Breast epithelium (tissue), 4 donors: ENCODE data around the gene CFAP141. TPM values are rescaled to one million over a fixed set of nuclear protein-coding genes. Genes with fewer than 3 reads are reported as not detected.
A peak's percentile ranks its signal among the peaks of the same experiment; 100 is the strongest.

Source experiments
- DNase-seq, 2 donors: peaks; one replicate each; pipeline ENCODE4 v3.0.0-alpha.2; 2019; ENCODE audit warnings: low spot score in 2 of 2
- H3K27ac ChIP-seq, 2 donors: fragments of 200-600 bp; sonication (generic) in 1 of 2; one replicate each; pipeline ENCODE4 v1.5.1; 2016 to 2019; ENCODE audit warnings: mild to moderate bottlenecking in 1 of 2
- H3K27me3 ChIP-seq, 2 donors: fragments of 200-600 bp; sonication (generic) in 1 of 2; one replicate each; pipeline versions ENCODE4 v1.5.1 to v1.6.0; 2017 to 2019; ENCODE audit warnings: control low read depth in 1 of 2, mild to moderate bottlenecking in 1 of 2
- H3K36me3 ChIP-seq: fragments of 200-600 bp; one replicate; pipeline ENCODE4 v1.5.1; 2019
- H3K4me1 ChIP-seq, 2 donors: fragments of 200-600 bp; sonication (generic); one replicate each; pipeline ENCODE4 v1.5.1; 2016 to 2019; ENCODE audit warnings: control low read depth in 1 of 2
- H3K4me3 ChIP-seq, 3 donors: fragments of 200-600 bp; sonication (generic); 1 replicate in 2 of 3; 2 replicates in 1 of 3; pipeline ENCODE4 v1.5.1; 2016 to 2019; ENCODE audit warnings: mild to moderate bottlenecking in 3 of 3, moderate library complexity in 2 of 3
- H3K9me3 ChIP-seq, 2 donors: fragments of 200-600 bp; sonication (generic) in 1 of 2; one replicate each; pipeline ENCODE4 v1.5.1; 2016 to 2019; ENCODE audit warnings: control low read depth in 1 of 2
- POLR2A ChIP-seq: fragments of 450-650 bp; IDR thresholded peaks from one replicate; pipeline ENCODE4 v1.6.1; 2016; ENCODE audit warnings: antibody characterized with exemption, mild to moderate bottlenecking, moderate library complexity
- POLR2AphosphoS5 ChIP-seq, 3 donors: sonication (generic); formaldehyde crosslinking; IDR thresholded peaks; one replicate each; pipeline ENCODE4 v1.6.1; 2017; ENCODE audit warnings: antibody characterized with exemption in 3 of 3
- intact Hi-C: fragments of 100-400 bp; cut with DNase I; formaldehyde crosslinking; loops from one replicate; pipeline ENCODE4 v1.15.1; 2023; ENCODE audit warnings: low total_unique reads
- total RNA-seq, 3 donors: library from RNA; depleted of rRNA; stranded (reverse); fragments of >200 nt; gene quantifications; one replicate each; pipeline ENCODE4 v1.1.0, GENCODE V29; 2016
- TF ChIP-seq, protein P1 (sequence below), 3 donors: fragments of 450-650 bp; IDR thresholded peaks; one replicate each; pipeline ENCODE4 v1.5.1; 2016 to 2017; ENCODE audit warnings: antibody characterized with exemption in 3 of 3, mild to moderate bottlenecking in 3 of 3, moderate library complexity in 3 of 3

The CFAP141 gene
- total RNA-seq, 3 donors from 2014 or later: not detected

DNA sequence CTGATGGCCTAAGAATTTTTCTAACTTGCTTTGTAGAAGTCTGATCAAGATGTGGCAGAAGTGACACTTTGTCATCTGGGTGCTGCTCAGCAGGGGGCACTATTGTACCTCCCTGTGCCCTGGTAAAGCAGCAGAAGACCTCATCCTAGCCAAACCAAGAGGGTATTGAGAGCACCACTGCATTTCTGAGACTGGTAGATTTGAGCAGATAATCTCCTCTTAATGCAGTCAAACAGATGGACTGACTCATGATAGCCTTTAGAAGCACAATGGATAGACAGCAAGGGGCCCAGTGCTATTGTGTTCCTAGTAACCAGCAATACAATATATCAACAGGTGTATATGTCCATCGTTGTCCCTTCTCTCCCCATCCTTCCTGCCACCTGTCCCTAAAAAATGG is 20.0 kb downstream of the CFAP141 start:
- no peak overlapping the region for H3K27ac ChIP-seq
- H3K36me3 ChIP-seq: no peaks in the 10 kb centered on the region
- H3K9me3 ChIP-seq: no peaks in the 10 kb centered on the region
- no peak overlapping the region for H3K4me3 ChIP-seq
- TF ChIP-seq, protein P1, sequence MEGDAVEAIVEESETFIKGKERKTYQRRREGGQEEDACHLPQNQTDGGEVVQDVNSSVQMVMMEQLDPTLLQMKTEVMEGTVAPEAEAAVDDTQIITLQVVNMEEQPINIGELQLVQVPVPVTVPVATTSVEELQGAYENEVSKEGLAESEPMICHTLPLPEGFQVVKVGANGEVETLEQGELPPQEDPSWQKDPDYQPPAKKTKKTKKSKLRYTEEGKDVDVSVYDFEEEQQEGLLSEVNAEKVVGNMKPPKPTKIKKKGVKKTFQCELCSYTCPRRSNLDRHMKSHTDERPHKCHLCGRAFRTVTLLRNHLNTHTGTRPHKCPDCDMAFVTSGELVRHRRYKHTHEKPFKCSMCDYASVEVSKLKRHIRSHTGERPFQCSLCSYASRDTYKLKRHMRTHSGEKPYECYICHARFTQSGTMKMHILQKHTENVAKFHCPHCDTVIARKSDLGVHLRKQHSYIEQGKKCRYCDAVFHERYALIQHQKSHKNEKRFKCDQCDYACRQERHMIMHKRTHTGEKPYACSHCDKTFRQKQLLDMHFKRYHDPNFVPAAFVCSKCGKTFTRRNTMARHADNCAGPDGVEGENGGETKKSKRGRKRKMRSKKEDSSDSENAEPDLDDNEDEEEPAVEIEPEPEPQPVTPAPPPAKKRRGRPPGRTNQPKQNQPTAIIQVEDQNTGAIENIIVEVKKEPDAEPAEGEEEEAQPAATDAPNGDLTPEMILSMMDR (IDR thresholded peaks at IDR 0.05): peak in 1 of 3 donors; percentile 35
- TF ChIP-seq POLR2A (no peak), POLR2AphosphoS5 (IDR thresholded peaks at IDR 0.05) (no peak)
- DNase-seq: peak; percentile 27 to 62
- H3K4me1 ChIP-seq: peaks cover 0 to 6% of the 10 kb centered on the region in 2 donors
- H3K27me3 ChIP-seq: no peaks in the 10 kb centered on the region
- intact Hi-C loops: loop anchor here (10.0 kb wide), 1 partner anchor 1719 kb away; no protein-coding TSS in a partner anchor

DNA sequence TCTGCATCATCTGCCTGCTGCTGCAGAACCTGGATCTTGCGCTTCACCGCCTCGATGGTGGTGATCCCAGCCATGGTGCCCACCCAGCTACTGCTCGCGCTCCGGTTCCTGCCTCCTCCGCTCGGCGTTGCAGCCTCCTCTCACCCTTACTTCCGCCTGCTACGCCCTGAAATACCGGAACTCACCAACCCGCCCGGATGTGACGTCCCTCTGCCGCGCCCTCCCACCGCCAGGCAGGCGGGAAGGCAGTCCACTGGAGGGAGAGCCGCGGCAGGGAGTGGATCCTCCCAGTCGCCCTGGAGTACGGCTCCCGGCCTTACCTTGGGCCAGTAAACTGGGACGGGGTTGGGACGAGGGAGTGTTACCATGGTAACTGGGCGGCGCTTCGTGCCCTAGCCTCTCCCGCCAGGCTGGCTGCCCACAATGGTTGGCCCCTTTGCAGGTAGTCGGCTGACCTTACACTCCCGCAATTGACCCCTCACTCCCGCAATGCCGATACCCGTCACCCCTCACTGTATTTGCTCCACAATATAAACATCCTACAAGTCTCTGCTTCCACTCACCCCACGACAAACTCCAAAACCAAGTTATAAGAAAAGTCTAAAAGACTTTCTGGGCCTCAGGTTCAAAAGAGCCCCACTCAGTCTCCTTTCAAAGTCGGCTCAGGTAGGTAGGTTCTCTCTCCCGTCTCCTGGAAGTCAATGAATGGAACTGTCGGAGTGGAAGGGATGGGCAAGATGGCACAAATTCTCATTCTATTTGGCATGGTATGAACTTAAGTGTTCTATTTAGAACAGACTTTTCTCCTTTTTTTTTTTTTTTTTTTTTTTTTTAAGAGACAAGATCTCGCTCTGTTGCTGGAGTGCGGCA is 22.9 kb downstream of the CFAP141 start:
- peak; percentile 95 to 98 for DNase-seq
- TF ChIP-seq POLR2A (peak; percentile 93), POLR2AphosphoS5 (IDR thresholded peaks at IDR 0.05) (peak; percentile 96 to 98 (median 97))
- TF ChIP-seq, protein P1 (IDR thresholded peaks at IDR 0.05): peak; percentile 13 to 45 (median 41)
- peak overlapping the region; percentile 80 to 93 (median 88) for H3K4me3 ChIP-seq
- intact Hi-C loops: loop anchor here (10.0 kb wide), 1 partner anchor 1722 kb away; no protein-coding TSS in a partner anchor
- H3K36me3 ChIP-seq: no peaks in the 10 kb centered on the region
- H3K27me3 ChIP-seq: no peaks in the 10 kb centered on the region
- H3K27ac ChIP-seq: peak overlapping the region; percentile 92 to 93
- peaks cover 12 to 19% of the 10 kb centered on the region in 2 donors for H3K4me1 ChIP-seq
- no peaks in the 10 kb centered on the region for H3K9me3 ChIP-seq

DNA sequence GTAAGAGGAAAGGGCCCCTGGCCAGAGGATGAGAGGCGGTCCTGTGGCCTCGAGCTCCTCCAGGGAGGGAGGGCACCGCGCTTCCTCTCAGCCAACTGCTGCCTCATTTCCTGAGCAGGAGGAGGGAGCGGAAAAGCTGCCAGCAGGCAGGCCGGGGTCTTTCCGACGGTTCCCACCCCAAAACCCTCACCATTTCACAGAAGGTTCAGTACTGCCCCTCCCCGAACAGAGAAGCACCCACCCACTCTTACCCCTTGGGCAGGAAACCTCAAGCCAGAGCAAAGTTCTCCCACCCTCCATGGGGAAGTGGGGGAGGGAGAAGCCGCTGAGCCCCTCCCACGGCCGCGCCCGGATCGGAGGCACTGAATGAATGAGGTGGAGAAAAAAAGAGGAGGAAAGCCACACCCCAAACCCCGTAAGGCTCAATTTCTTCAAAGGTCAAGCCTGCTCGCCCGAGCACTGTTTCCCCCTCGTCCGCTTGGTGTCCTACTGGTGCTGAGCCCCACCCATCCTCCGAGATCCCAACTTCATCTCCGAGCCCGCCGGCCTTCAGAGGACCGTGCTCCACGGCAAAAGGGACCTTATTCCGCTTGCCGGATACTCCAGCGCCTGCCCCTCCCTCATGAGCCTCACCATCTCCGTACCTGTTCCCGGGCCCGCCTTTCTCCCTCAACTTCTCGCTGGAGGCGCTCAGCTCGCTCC is 23.6 kb downstream of the CFAP141 start:
- peak overlapping the region; percentile 92 to 93 for H3K27ac ChIP-seq
- TF ChIP-seq, protein P1 (IDR thresholded peaks at IDR 0.05): no peak
- TF ChIP-seq POLR2AphosphoS5 (IDR thresholded peaks at IDR 0.05): peak in 1 of 3 donors; percentile 5
- H3K4me1 ChIP-seq: peaks cover 12 to 24% of the 10 kb centered on the region in 2 donors
- no peaks in the 10 kb centered on the region for H3K9me3 ChIP-seq
- peak overlapping the region; percentile 80 to 93 (median 88) for H3K4me3 ChIP-seq
- no peaks in the 10 kb centered on the region for H3K36me3 ChIP-seq
- H3K27me3 ChIP-seq: no peaks in the 10 kb centered on the region
- DNase-seq: peak in 1 of 2 donors; percentile 38
- intact Hi-C loops: loop anchor here (10.0 kb wide), 1 partner anchor 1722 kb away; no protein-coding TSS in a partner anchor

DNA sequence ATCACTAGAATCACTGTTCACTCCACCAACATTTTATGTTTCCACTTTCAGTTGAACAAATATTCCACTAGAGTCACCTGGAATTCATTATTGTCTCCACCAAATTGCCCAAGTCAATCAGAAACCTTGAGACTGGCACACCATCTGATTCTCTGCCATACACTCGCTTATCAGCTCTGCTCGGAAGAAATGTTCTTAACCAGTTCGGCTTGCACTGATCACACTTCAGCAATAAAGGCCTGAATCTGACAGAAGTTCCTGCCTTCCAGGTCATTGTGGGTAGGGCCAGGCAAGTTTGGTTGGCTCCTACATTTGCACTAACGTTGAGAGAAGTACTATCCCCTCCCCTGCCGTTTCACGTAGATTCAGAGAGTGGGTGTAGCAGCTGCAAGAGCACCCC is 24.2 kb downstream of the CFAP141 start:
- Histone ChIP-seq H3K36me3 (no peaks in the 10 kb centered on the region), H3K27me3 (no peaks in the 10 kb centered on the region), H3K4me1 (peaks cover 12 to 26% of the 10 kb centered on the region in 2 donors), H3K9me3 (no peaks in the 10 kb centered on the region), H3K27ac (peak overlapping the region; percentile 92 to 93), H3K4me3 (peak overlapping the region; percentile 80 to 93 (median 88))
- TF ChIP-seq, protein P1 (IDR thresholded peaks at IDR 0.05): no peak
- no peak for TF ChIP-seq POLR2AphosphoS5 (IDR thresholded peaks at IDR 0.05)
- no peak for TF ChIP-seq POLR2A
- intact Hi-C loops: loop anchor here (10.0 kb wide), 1 partner anchor 1723 kb away; no protein-coding TSS in a partner anchor
- no peak for DNase-seq
